AG20443 (cell line): Measurements from ENCODE around the gene RASL12.
"Not testable (repeated sequence)": the region's sequence is repeated elsewhere in the genome, so short reads cannot be mapped to it uniquely, and the experiment has no call there.

Source experiments
- DNase-seq: peaks from one replicate; pipeline ENCODE4 v3.0.0; 2012; ENCODE audit warnings: low spot score, mixed read lengths

The RASL12 gene

GRCh38 chr15:65028921-65029735 lies 38.7 kb downstream of the RASL12 start, which contains the start of gene MTFMT:
TSS of gene MTFMT (minus strand) at chr15:65029639. CDS start at chr15:65029613, 26 bp downstream.
- peak; percentile 100 for DNase-seq

- no peak for DNase-seq
These were observed 39.5 kb downstream of the RASL12 start for GRCh38 chr15:65028338-65028737.

- no peak for DNase-seq
These were observed 40.2 kb downstream of the RASL12 start for GRCh38 chr15:65027593-65027992.

DNA sequence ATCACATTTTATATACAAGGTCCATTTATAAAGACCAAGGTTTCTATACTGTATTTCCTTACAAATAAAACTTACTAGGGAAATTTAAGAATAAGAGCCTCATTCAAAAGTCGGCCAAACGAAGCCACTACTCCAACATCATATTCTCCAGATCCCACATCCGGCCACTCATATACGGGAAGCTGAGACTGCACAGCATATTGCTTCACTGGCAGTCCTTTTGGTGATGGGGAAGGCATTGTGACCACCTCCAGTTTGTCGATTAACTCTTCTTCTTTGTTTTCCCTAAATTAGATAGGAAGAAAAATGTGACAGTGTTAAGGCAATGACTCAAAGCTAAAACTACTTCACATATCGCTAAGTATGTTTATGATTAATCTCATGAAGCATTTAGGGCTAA lies 41.0 kb downstream of the RASL12 start:
- DNase-seq, result no peak

DNA sequence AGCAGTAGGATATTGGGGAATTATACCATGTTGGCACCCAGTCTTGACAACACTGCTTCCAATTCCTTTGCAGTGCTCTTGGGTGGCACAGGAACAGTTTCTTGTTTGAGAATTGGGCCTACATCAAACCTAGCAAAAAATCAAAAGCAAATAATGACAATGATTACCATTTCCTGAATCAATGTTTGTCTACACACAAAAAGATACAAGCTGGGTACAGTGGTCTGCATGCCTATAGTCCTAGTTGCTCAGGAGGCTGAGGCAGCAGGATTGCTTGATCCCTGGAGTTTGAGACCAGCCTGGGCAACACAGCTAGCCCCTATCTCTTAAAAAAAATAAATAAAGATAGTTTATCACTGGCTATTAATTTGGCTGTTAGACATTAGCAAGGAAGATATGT lies 46.3 kb downstream of the RASL12 start:
- no peak for DNase-seq

GRCh38 chr15:65020419-65020818 lies 47.4 kb downstream of the RASL12 start:
- no peak for DNase-seq

DNA sequence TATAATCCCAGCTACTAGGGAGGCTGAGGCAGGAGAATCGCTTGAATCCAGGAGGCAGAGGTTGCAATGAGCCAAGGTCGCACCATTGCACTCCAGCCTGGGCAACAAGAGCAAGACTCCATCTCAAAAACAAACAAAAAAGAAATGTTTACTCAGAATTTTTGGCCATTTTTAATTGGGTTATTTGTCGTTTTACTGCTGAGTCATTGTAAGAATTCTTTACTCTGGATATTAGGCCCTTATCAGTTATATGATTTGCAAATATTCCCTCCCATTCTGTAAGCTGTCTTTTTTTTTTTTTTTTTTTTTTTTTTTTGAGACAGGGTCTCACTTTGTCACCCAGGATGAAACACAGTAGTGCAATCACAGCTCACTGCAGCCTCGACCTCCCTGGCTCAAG lies 56.6 kb downstream of the RASL12 start:
- not testable (repeated sequence) for DNase-seq

GRCh38 chr15:65008983-65009382 lies 58.8 kb downstream of the RASL12 start:
- no peak for DNase-seq

DNA sequence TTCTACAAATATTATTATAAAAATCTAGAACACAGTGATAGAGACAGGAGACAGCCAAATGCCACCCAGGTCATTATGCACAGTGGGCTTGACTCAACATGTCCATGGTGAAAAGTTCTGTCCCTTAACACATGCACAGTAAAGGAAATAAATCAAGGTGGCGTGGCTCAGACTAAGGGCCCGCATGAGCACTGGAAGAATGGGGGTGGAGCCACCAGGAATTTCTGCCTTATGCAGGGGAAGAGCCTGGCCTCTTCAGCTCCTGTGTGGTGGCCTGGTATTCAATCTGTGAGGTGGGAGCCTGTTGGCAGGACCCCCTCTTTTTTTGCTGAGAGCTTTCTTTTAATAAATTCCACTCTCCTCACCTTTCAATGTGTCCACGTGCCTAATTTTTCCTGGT lies 60.9 kb downstream of the RASL12 start:
- DNase-seq, result no peak

DNA sequence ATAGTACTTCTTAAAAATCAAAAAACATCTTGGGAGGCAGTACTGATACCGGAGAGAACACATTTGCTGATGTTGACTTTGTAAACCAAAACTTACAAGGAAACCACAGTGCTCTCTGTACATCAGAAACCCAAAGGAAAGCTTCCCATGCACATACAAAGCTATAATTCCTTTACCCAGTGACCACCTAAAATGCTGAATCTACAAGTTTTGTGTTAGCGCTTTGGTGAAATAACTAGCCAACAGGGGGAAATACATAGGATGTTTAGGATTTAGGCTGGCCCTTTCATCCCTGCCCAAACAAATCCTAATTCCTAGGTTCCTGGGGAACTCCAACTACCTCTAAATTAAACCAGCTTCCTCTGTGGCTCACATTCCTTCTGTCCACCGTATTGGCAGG lies 62.8 kb downstream of the RASL12 start:
- no peak for DNase-seq
